Smooth muscle cell (in vitro differentiated cells): Measurements from ENCODE around the gene SOX1. TPM values are rescaled to one million over a fixed set of nuclear protein-coding genes. Genes with fewer than 3 reads are reported as not detected.
A peak's percentile ranks its signal among the peaks of the same experiment; 100 is the strongest.

ENCODE experiments used
- DNase-seq: peaks from one replicate; lab custom pipeline; 2025; ENCODE audit not compliant: unreplicated experiment; lab: John Stamatoyannopoulos, UW
- H2AFZ ChIP-seq: fragments of 200-600 bp; sonication (generic); 2 replicates; pipeline ENCODE4 v1.6.0; 2016; ENCODE audit warnings: antibody characterized with exemption, low read depth, mild to moderate bottlenecking
- H3F3A ChIP-seq: fragments of 200-600 bp; sonication (generic); 2 replicates; pipeline ENCODE4 v1.6.0; 2017; ENCODE audit warnings: antibody characterized with exemption, low read depth
- H3K27ac ChIP-seq: fragments of 200-600 bp; sonication (generic); 2 replicates; pipeline ENCODE4 v1.5.1; 2016; ENCODE audit warnings: low read depth, mild to moderate bottlenecking
- H3K27me3 ChIP-seq: fragments of 200-600 bp; sonication (generic); 2 replicates; pipeline ENCODE4 v1.6.1; 2016; ENCODE audit warnings: low read depth, mild to moderate bottlenecking
- H3K36me3 ChIP-seq: fragments of 200-600 bp; sonication (generic); 2 replicates; pipeline ENCODE4 v1.5.1; 2016; ENCODE audit warnings: low read depth
- H3K4me1 ChIP-seq: fragments of 200-600 bp; sonication (generic); 2 replicates; pipeline ENCODE4 v1.5.1; 2016; ENCODE audit warnings: low read depth
- H3K4me2 ChIP-seq: fragments of 200-600 bp; sonication (generic); 2 replicates; pipeline ENCODE4 v1.6.0; 2016; ENCODE audit warnings: mild to moderate bottlenecking
- H3K4me3 ChIP-seq: fragments of 200-600 bp; sonication (generic); 2 replicates; pipeline ENCODE4 v1.5.1; 2016; ENCODE audit warnings: mild to moderate bottlenecking
- H3K79me2 ChIP-seq: fragments of 200-600 bp; sonication (generic); 2 replicates; pipeline ENCODE4 v1.6.0; 2016; ENCODE audit warnings: low read depth, mild to moderate bottlenecking
- H3K9ac ChIP-seq: fragments of 200-600 bp; sonication (generic); 2 replicates; pipeline ENCODE4 v1.6.0; 2016; ENCODE audit warnings: low read depth
- H3K9me3 ChIP-seq: fragments of 200-600 bp; sonication (generic); replicated peaks from 2 replicates; pipeline ENCODE4 v1.5.1; 2016; ENCODE audit warnings: low read depth
- H4K20me1 ChIP-seq: fragments of 200-600 bp; sonication (generic); 2 replicates; pipeline ENCODE4 v1.6.0; 2016; ENCODE audit warnings: low read depth
- CTCF ChIP-seq: fragments of 200-600 bp; sonication (generic); IDR thresholded peaks from 2 replicates; pipeline ENCODE4 v1.5.1; 2017; ENCODE audit warnings: borderline replicate concordance, mild to moderate bottlenecking, antibody characterized with exemption; ENCODE audit not compliant: insufficient read depth, poor library complexity, severe bottlenecking
- WGBS: methylation state at CpG from one replicate; pipeline ENCODE4 v1.1.7; 2016; ENCODE audit warnings: low lambda C conversion rate; 5-methylcytosine and 5-hydroxymethylcytosine counted together
- polyA plus RNA-seq: library from polyadenylated mRNA; unstranded; fragments of >200 nt; fragmentation: Nextera tagmentation; extraction: Ambion mirVana; gene quantifications from 2 replicates; pipeline ENCODE4 v1.2.1, GENCODE V29; 2016
- total RNA-seq: library from RNA; depleted of rRNA; stranded (reverse); fragments of >200 nt; gene quantifications from 2 replicates; pipeline ENCODE4 v1.2.3, GENCODE V29; 2014

Gene SOX1
- total and polyA plus RNA-seq, 2 experiments from 2014 or later: not detected

GRCh38 chr13:112061367-112062061, 5.4 kb upstream of the SOX1 start:
- H3K36me3 ChIP-seq: no peaks in the 10 kb centered on the region
- no peaks in the 10 kb centered on the region for H4K20me1 ChIP-seq
- H3K4me2 ChIP-seq: no peak overlapping the region
- no peak for DNase-seq
- H3K4me3 ChIP-seq: no peak overlapping the region
- peaks cover 23% of the 10 kb centered on the region for H3K4me1 ChIP-seq
- no peak for TF ChIP-seq CTCF
- H3F3A ChIP-seq: no peaks in the 10 kb centered on the region
- H3K9me3 ChIP-seq: no peaks in the 10 kb centered on the region
- H3K27me3 ChIP-seq: peaks cover 100% of the 10 kb centered on the region
- H3K27ac ChIP-seq: no peak overlapping the region
- H3K9ac ChIP-seq: no peak overlapping the region
- no peak overlapping the region for H2AFZ ChIP-seq
- H3K79me2 ChIP-seq: no peaks in the 10 kb centered on the region
- 5% methylated on average over 51 of the region's 52 CpGs for WGBS

GRCh38 chr13:112062072-112062567, 4.8 kb upstream of the SOX1 start:
- DNase-seq: no peak
- peaks cover 99% of the 10 kb centered on the region for H3K27me3 ChIP-seq
- H2AFZ ChIP-seq: no peak overlapping the region
- H3K9ac ChIP-seq: no peak overlapping the region
- H3K4me2 ChIP-seq: no peak overlapping the region
- no peaks in the 10 kb centered on the region for H3K79me2 ChIP-seq
- no peaks in the 10 kb centered on the region for H4K20me1 ChIP-seq
- H3K9me3 ChIP-seq: no peaks in the 10 kb centered on the region
- WGBS: 10% methylated on average over 25 of the region's 25 CpGs
- H3K36me3 ChIP-seq: no peaks in the 10 kb centered on the region
- peaks cover 21% of the 10 kb centered on the region for H3K4me1 ChIP-seq
- TF ChIP-seq CTCF: no peak
- H3K27ac ChIP-seq: no peak overlapping the region
- no peaks in the 10 kb centered on the region for H3F3A ChIP-seq
- H3K4me3 ChIP-seq: no peak overlapping the region

GRCh38 chr13:112062571-112063570, 4.1 kb upstream of the SOX1 start:
- Histone ChIP-seq H2AFZ (no peak overlapping the region), H3K4me2 (peak overlapping the region; percentile 54), H3K4me3 (no peak overlapping the region), H3F3A (no peaks in the 10 kb centered on the region), H3K9me3 (no peaks in the 10 kb centered on the region), H3K36me3 (no peaks in the 10 kb centered on the region), H3K4me1 (peaks cover 18% of the 10 kb centered on the region), H3K27me3 (peaks cover 98% of the 10 kb centered on the region), H4K20me1 (no peaks in the 10 kb centered on the region), H3K27ac (no peak overlapping the region), H3K9ac (no peak overlapping the region), H3K79me2 (no peaks in the 10 kb centered on the region)
- peak; percentile 27 for TF ChIP-seq CTCF
- no peak for DNase-seq
- WGBS: 4% methylated on average over 59 of the region's 78 CpGs
